IPS DF 6.9 (cell line): ENCODE results near the gene RNASE2.
"Not testable (repeated sequence)": the region's sequence is repeated elsewhere in the genome, so short reads cannot be mapped to it uniquely, and the experiment has no call there.

Experiments used
- DNase-seq: peaks from one replicate; pipeline ENCODE4 v3.0.0-alpha.2; 2013; ENCODE audit warnings: low read depth, low spot score
- H3K27ac ChIP-seq: one replicate; pipeline ENCODE4 v1.5.1; 2013; ENCODE audit warnings: low read length, control low read depth
- H3K27me3 ChIP-seq: 2 replicates; pipeline ENCODE4 v1.6.1; 2013; ENCODE audit warnings: mild to moderate bottlenecking, low read length; ENCODE audit not compliant: control insufficient read depth, insufficient read depth
- H3K36me3 ChIP-seq: 2 replicates; pipeline ENCODE4 v1.6.1; 2013; ENCODE audit warnings: low read length; ENCODE audit not compliant: control insufficient read depth, insufficient read depth
- H3K4me1 ChIP-seq: 2 replicates; pipeline ENCODE4 v1.6.1; 2013; ENCODE audit warnings: low read length; ENCODE audit not compliant: control insufficient read depth, insufficient read depth
- H3K4me3 ChIP-seq: 2 replicates; pipeline ENCODE4 v1.5.1; 2013; ENCODE audit warnings: mild to moderate bottlenecking, low read length
- H3K9me3 ChIP-seq: 2 replicates; pipeline ENCODE4 v1.6.1; 2013; ENCODE audit warnings: low read length, inconsistent platforms; ENCODE audit not compliant: control insufficient read depth, insufficient read depth
- WGBS: extraction: QIAGEN DNeasy Blood & Tissue Kit; methylation state at CpG from one replicate; pipeline ENCODE4 v1.1.7; 2013; ENCODE audit warnings: mixed read lengths, missing lambda C conversion rate; ENCODE audit not compliant: insufficient read length, insufficient coverage; 5-methylcytosine and 5-hydroxymethylcytosine counted together

RNASE2 gene

GRCh38 chr14:20954736-20955537 is at the start of gene RNASE2:
Gene RNASE2 (plus strand): TSS chr14:20955487. CDS start chr14:20955772, 285 bp downstream.
- not testable (repeated sequence) for DNase-seq, H3K27ac ChIP-seq, H3K36me3 ChIP-seq, H3K4me1 ChIP-seq, H3K9me3 ChIP-seq, H3K4me3 ChIP-seq, H3K27me3 ChIP-seq
- WGBS = no CpG with 5 or more reads among the region's 4 CpGs

GRCh38 chr14:20905676-20906075 is 49.6 kb upstream of the RNASE2 start:
- no CpG with 5 or more reads among the region's 2 CpGs for WGBS
- H3K27ac ChIP-seq = no peak overlapping the region

DNA sequence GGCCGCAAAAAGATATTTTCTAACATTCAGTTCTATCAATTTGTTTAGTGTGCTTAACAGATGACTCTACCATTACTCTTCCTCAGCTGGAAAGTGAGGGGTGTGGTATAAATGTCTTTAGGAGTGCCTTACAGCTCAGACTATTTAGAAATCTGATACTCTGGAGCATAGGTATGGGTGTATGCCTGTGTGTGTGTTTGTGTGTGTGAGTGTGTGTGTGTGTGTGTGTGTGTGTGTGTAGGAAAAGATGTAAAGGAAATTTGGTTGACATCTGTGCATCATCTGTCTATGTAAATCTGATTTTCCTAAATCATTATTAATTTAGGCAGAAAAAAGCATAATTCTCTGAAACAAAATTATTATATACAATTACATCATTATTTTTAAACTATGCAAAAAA is 48.1 kb upstream of the RNASE2 start:
- H3K27me3 ChIP-seq = no peaks in the 10 kb centered on the region
- no peaks in the 10 kb centered on the region for H3K36me3 ChIP-seq
- 0 out of 2 replicates have a peak, but pooled peaks cover 1% of the 10 kb centered on the region for H3K4me1 ChIP-seq
- no CpG with 5 or more reads among the region's 1 CpG for WGBS
- no peak overlapping the region for H3K27ac ChIP-seq
- H3K9me3 ChIP-seq = no peaks in the 10 kb centered on the region
- no peak for DNase-seq
- no peak overlapping the region for H3K4me3 ChIP-seq

More at GRCh38 chr14:20905676-20906075, 49.6 kb upstream of the RNASE2 start:
- H3K4me1 ChIP-seq = 0 out of 2 replicates have a peak, but pooled peaks cover 1% of the 10 kb centered on the region
- no peak overlapping the region for H3K4me3 ChIP-seq
- H3K36me3 ChIP-seq = no peaks in the 10 kb centered on the region
- H3K9me3 ChIP-seq = no peaks in the 10 kb centered on the region
- no peak for DNase-seq
- no peaks in the 10 kb centered on the region for H3K27me3 ChIP-seq

DNA sequence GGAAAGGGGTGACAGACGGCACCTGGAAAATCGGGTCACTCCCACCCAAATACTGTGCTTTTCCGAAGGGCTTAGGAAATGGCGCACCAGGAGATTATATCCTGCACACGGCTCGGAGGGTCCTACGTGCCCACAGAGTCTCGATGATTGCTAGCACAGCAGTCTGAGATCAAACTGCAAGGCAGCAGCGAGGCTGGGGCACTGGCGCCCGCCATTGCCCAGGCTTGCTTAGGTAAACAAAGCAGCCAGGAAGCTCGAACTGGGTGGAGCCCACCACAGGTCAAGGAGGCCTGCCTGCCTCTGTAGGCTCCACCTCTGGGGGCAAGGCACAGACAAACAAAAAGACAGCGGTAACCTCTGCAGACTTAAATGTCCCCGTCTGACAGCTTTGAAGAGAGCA is 44.5 kb upstream of the RNASE2 start:
- WGBS = no CpG with 5 or more reads among the region's 14 CpGs
- H3K27ac ChIP-seq = not testable (repeated sequence)

GRCh38 chr14:20919038-20919756 is 36.1 kb upstream of the RNASE2 start:
- not testable (repeated sequence) for H3K27ac ChIP-seq, H3K4me3 ChIP-seq, H3K4me1 ChIP-seq, H3K9me3 ChIP-seq, H3K36me3 ChIP-seq, DNase-seq, H3K27me3 ChIP-seq
- WGBS = no CpG with 5 or more reads among the region's 11 CpGs

More for the DNA sequence above, 44.5 kb upstream of the RNASE2 start:
- not testable (repeated sequence) for H3K4me3 ChIP-seq, H3K27me3 ChIP-seq, DNase-seq, H3K36me3 ChIP-seq, H3K4me1 ChIP-seq, H3K9me3 ChIP-seq

GRCh38 chr14:20923766-20924297 is 31.5 kb upstream of the RNASE2 start:
- H3K4me3 ChIP-seq, DNase-seq, H3K9me3 ChIP-seq, H3K4me1 ChIP-seq, H3K27ac ChIP-seq, H3K27me3 ChIP-seq, H3K36me3 ChIP-seq: not testable (repeated sequence)
- WGBS = no CpG with 5 or more reads among the region's 2 CpGs

- Histone ChIP-seq H3K36me3 (no peaks in the 10 kb centered on the region), H3K27ac (no peak overlapping the region), H3K9me3 (no peaks in the 10 kb centered on the region), H3K4me3 (no peak overlapping the region), H3K27me3 (no peaks in the 10 kb centered on the region), H3K4me1 (no peaks in the 10 kb centered on the region)
- WGBS = no CpG with 5 or more reads among the region's 18 CpGs
- DNase-seq = peak; percentile 48
Observed at GRCh38 chr14:20934148-20934762, 21.0 kb upstream of the RNASE2 start.

DNA sequence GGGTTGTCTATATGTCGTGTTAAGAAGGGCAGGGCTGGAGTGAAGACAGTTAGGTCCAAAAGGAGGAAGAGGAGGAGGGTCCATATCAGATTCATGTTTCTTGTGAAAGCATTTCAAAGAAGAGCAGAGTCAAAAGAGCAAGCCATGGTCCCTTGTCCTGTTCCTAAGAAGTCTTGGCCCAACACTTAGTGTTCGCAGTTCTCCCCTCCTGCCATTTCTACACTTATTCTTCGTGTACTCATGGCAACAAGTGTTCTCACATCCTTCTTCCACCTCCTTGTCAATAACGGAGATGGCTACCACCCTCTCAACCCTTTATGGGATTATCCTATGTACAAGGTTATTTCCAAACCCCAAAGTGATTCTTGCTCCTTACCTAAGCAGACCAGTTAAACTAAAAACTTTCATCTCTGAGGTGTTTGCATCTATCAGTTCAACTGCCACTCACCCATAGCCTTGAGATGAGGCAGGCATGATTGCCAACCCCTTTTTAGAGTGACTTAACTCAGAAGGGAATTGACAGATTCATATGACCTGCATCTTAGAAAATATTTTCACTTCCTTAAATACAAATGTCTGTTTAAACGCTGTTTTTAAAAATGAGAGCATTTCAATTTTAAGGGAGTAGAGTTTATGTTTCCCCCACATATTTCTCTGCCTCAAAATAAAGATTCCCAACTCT is 19.8 kb upstream of the RNASE2 start:
- Histone ChIP-seq H3K9me3 (no peaks in the 10 kb centered on the region), H3K4me1 (no peaks in the 10 kb centered on the region), H3K4me3 (no peak overlapping the region), H3K36me3 (no peaks in the 10 kb centered on the region), H3K27ac (no peak overlapping the region), H3K27me3 (no peaks in the 10 kb centered on the region)
- no CpG with 5 or more reads among the region's 5 CpGs for WGBS
- no peak for DNase-seq

- H3K36me3 ChIP-seq, H3K27ac ChIP-seq, H3K4me3 ChIP-seq, H3K4me1 ChIP-seq, DNase-seq, H3K9me3 ChIP-seq, H3K27me3 ChIP-seq: not testable (repeated sequence)
- no CpG with 5 or more reads among the region's 6 CpGs for WGBS
Observed at GRCh38 chr14:20945146-20945545, 10.1 kb upstream of the RNASE2 start.

- not testable (repeated sequence) for H3K9me3 ChIP-seq, H3K4me3 ChIP-seq, DNase-seq, H3K27me3 ChIP-seq, H3K27ac ChIP-seq, H3K4me1 ChIP-seq, H3K36me3 ChIP-seq
- no CpG with 5 or more reads among the region's 9 CpGs for WGBS
Observed at GRCh38 chr14:20946707-20947106, 8.6 kb upstream of the RNASE2 start.
